NCI-H2227 (cell line): ENCODE results near the gene MACROD2.

Experiments
- DNase-seq: peaks from one replicate; lab custom pipeline; 2025; ENCODE audit not compliant: unreplicated experiment; lab: John Stamatoyannopoulos, UW

Gene MACROD2

DNA sequence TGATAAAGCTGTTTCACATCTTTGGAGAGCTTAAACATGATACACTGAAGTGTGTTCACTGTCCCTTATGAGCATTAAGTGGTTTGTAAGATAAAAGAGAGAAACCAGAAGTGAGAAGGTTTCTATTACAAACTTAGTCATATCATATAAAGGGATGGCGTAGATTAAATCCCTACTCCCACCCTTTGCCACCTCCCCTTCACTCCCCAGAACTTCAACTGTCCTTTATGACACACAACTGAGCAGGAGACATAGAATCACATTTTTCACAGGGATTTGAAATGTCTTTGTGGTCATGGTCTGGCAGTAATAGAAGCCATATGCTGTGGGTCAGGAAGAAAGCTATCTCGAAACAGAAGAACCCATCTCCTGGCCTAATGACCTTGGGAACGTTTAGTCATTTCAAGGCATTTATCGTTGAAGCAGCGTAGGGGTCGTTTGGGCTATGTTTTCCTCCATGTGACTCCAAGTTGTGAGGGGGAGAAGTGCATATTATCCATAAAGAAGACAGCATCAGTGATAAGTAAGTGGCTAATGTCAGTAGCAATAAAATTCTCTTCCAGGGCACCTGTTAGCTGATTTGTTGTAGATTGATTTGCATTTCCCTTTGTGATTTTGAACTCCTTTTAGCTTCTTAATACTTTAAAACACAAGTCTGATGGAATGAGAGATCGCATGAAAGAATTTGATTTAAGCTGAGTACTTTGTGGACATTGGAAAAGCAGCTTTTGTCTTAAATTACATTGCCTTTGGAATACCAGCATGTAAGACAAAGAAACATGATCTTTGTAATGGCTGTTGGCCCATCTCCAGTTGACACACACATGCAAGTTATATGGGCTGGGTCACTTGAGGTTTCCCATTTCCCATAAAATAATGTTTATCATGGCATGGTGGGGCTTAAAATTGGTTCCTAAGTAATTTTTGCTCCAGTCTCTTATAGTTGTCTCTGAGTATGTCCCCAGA, 843.6 kb downstream of the MACROD2 start:
- DNase-seq, result no peak

DNA sequence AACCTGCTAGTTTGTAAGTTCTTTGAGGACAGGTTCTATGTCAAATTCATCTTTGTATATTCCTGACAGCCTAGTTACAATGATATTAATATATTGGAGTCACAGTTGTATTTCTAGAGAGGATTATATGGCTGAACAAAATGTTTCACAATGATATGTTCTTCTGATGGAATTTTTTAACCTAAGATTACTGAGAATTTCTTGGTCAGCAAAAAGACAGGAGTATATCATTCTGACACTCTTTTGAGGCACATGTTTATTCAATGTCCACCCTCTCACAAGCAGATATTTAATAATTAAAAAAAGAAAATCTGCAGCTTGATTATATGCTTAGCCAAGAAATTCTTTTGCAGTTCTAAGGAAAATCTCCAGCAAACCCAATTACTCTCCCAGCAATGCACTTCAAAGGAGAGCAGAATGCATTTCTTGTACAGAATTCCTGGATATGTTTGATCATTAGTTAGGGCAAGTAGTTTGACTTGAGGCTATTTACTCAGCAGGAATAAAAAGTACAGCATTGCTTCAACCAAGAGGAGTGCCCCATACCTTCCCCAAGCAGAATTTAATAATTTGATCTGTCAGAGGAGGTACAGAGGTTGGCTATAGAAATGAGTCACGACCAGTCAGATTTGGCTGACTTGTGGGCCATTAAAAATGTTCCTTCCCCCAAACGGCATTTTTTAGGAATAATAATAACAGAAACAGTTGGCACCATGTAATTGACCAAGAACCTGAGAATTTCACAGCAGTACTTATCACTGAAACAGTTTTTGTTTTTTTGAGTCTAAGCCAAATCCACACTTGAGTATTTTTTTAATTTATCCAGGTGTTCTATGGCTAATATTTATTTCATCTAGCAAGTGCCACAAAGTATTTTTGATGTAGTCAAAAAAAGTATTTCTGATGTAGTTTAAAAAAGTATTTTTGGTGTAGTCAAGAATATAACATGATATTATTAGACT, 850.2 kb downstream of the MACROD2 start:
- no peak for DNase-seq

DNA sequence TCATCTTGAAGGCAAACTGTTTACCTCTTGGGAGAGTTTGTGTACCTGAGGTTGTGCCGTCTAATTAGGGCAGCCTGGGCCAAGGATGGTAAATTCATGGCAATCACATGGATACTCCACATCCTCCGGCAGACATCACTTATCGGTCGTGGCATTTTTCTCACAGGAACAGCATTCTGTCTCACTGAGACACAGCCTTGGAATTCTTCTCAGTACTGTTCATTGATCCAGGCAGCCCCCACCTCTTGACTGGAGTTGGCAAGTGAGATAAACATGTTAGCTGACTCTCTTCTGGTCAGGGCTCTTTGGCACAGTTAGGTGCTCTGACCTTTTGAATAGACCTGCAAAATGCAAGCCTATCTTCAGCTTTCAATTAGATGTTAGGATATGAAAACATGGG, 853.5 kb downstream of the MACROD2 start:
- DNase-seq, result no peak

DNA sequence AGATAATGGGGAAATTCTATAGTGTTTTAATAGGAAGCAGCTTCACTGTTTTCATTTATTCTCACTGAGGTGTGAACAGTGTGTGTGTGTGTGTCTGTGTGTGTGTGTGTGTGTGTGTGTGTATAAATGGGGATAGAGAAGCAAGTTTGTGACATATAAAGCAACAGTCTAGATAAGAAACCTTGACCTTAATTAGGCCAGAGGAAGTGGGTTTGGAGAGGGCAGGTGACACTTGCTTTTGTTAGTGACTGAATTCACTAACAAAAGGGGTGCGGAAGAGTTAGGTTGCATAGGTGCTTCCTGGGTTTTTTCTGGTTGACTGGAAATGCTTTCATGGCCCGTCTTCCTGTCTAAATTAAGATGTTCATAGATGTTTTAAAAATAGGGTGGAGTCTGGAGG, 857.8 kb downstream of the MACROD2 start:
- no peak for DNase-seq

DNA sequence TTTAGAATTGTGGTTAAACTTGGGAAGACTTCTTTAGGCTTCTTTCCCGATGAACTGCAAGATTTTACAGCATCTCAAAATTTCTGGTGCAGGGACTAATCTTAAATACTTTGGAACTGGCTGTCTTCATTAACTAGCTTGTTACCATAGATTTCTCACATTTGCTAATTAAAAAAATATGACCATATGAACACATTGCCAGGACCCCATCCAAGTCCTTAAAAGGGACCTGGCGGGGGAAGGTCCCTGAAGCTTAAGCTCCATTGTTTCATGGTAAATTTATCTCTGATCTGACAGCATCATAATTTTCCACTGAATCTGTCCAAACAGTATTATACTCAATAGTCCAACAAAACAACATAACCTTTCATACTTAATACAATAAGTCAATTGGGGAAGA, 859.9 kb downstream of the MACROD2 start:
- DNase-seq, result no peak

DNA sequence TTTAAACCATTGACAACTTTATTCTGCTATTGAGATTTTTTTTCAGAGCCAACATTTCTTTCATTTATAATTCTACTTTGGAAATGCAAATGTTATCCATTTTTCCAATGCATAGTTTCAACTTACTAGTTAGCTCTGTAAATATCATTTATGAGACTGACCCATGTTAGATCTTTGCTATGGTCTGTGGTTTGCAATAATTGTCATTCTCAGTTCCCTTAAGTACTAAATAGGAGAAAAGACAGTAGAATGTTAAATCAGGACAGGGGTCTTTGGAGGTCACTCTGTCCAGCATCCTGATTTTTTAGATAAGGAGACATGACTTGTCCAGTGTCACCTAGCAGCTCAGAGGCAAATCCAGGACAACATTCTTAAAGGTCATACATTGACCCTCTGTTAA, 864.3 kb downstream of the MACROD2 start:
- no peak for DNase-seq

DNA sequence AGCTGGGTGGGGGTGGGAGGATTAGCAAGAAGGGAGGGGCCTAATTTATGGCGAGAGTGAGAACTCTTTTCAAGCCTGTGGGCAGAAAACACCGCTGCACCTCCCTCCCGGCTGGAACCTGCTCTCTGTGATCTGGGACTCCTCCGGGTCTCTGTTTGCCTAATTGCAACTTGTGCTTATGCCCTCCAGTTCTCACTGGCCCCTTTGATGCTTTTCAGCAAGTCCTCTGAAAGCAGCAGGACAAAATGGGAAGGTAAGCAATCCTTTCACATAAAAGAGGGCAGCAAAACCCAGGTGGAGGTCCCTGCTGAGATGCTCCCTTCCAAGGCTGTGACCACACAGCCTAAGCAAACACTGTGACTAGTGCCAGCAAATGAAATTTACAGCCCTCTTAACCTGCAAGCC, 865.1 kb downstream of the MACROD2 start:
- DNase-seq, result peak; percentile 73

DNA sequence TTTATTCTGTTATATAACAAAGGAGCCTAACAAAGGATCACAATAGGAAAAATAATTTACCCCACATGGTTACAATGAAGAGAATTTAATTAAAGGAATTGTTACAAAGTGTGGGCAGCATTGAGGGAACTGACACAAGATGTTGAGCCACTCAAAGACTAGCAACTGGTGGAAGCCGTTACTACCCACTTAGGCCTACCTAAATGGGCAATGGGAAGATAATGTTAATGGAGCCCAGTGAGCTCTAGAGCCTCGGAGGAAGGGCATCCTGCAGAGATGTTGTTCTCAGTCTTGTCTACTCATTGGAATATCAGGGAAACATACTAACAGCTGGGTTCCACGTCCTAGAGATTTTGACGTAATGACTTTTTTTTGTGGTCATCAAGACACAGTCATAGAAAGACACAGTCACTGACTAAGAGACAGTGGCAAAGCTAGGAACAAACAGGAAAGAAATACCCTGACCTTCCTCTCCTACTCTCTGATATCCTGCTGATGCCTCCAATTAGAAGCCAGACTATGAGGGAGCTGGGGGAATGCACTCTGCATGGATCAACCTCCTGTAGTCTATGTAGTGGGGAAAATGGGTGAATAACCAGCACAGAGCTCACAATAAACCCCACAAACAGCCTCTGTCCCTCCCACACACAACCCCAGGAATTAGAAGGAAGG, 865.8 kb downstream of the MACROD2 start:
- peak; percentile 20 for DNase-seq

DNA sequence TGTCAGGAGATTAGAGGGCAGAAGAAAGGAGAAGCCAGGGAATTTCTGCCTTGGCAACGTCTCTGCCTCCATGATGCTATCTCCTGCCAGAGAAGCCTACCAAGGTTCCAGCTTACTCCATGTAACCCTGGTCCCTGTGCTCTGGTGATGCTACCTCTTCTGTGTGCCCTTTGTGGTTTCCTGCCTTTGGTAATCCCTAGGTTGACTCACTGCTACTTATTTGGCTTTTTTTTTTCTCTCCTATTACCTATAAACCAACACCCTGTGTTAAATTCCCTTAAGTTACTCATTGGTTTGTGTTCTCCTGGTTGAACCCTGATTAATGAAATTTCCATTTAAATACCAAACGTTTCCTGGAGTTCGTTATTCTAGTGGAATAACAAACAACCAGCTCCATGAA, 869.9 kb downstream of the MACROD2 start:
- no peak for DNase-seq

DNA sequence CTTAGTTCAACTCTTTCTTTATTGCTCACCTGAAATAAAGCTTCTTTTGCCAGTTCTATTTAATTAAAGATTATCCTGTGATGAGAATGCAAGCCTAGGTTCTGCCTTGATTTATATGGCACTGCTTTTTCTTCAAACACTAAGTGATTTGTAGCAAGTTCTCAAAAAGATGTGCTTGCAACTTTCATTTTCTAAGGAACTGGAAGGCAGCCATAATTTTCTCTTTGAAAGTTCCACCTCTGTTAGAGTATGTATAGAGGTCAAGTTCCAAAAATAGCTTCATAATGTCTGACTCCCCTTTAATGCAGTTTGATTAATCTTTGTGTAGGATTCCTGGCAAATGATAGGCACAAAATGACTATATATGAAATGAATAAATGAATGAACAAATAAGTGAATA, 870.4 kb downstream of the MACROD2 start:
- DNase-seq, result no peak

DNA sequence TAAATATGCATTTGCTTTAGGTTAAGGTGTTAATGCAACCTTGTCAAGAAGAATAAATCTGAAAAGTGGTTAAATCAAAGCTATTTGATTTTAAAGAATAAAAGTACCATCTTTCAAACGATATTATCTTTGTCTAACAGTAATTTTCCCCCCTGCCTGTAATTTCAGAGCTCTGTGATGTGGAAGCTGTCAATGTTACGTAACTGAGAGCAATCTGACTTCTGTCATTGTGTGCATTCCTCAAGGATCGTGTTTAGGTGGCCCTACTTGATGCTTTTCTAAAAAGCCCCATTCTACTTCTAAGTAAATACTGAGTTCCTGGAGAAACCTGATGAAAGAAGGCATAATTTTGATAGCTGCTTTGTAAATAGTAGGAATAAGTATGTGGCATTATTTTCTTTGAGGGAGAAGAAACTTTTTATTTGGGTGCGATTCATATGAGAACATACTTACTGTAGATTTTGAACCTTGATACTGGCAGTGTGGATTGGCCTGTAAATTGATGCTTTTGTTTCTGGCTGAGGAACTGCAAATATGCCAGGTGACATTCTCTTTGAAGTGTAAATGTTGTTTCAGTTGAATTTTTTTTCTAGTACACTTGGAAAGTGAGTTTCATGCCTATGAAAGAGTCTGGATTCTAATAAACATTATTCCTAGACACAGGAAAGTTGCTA, 871.7 kb downstream of the MACROD2 start:
- DNase-seq, result no peak

DNA sequence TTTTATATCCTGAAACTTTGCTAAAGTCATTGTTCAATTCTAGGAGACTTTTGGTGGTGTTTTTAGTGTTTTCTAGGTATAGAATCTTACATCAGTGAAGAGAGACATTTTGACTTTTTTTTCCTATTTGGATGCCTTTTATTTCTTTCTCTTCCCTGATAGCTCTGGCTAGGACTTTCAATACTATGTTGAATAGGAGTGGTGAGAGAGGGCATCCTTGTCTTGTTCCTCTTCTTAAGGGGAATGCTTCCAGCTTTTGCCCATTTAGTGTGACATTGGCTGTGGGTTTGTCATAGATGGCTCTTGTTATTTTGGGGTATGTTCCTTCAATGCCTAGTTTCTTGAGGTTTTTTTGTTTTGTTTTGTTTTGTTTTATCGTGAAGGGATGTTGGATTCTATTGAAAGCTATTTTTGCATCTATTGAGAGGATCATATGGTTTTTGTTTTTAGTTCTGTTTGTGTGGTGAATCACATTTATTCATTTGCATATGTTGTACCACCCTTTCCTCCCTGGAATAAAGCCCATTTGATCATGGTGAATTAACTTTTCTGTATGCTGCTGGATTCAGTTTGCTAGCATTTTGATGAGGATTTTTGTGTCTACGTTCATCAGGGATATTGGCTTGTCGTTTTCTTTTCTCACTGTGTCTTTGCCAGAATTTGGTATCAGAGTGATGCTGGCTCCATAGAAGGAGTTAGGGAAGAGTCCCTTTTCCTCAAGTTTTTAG, 882.1 kb downstream of the MACROD2 start:
- DNase-seq, result no peak

DNA sequence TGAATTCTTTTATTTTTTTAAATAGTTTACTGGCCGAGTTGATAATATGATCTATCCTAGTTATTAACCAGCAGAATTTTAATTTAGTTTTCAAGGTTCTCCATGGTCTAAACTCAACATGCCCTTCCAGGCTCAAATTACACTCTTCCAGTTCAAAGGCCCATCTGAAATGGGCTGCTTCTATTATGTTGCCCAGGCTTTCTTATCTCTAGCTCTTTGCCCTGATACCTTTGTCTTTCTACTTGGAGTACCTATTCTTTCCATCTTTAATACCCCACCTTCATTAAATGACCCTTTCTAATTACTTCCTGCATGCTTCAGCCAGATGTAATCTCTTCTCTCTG, 883.3 kb downstream of the MACROD2 start:
- DNase-seq, result no peak

DNA sequence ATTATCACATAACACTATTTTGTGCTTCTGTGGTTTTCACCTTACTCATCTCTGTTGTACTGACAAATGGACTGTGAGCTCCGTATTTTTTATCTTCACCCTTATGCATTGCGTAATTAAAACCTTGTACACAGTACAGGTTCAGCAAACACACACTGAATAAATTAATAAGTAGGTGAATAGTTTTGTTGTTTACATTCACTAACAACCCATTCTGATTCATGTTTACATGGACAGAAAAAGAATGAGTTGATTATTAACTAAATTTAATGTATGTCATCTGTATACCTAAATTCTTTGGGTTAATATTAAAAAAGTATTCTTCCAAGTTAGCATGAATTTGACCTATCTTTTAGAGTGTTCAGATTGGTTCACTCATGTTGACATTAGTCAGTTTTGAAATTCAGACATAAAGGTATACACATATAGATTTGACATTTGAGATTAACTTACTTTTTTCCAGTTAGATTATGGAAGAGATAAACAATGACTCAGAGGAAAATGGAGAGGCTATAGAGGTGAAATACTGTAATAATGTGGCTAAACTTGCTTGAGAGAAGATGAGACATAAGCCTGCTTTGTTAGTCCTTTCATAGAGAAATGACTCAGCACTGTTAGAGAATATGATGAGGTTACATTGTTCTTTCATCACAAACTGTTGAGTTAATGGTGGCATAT, 883.8 kb downstream of the MACROD2 start:
- DNase-seq, result no peak

DNA sequence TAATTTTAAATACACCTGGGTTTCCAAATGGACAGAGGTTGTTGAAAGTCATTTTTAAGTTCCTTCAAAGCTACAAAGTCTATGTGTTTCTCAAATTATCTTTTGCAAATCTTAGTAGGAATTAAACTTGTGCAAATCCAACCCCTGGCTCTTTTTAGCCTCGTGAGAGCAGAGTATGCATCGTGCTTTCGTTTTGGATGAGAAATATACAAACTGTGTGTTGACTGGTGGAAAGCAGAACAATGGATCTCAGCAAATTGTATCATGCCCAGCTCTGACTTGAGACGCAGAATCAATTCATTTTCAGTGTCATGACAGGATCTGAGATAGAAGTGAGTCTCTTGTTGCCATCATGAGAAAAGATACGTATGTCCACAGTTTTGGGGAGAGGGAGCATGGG, 884.5 kb downstream of the MACROD2 start:
- no peak for DNase-seq

DNA sequence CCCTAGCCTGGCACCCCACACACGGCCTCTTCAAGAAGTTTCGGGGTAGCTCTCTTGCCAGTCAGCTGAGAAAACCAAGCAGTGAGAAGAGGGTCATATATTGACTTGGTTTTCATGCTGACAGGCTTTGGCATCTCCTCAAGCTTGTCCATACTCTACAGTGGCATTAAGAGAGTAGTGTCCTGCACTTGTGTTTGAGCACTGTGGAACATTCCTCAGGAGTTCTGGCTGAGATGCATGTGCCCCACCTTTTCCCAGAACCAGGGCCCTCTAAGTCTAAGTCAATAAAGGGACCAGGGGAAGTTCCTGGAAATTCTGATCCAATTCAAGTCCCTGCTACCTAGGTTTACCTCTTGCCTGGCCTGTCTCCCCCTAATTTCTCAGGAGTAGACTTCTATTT, 886.2 kb downstream of the MACROD2 start:
- DNase-seq, result no peak

DNA sequence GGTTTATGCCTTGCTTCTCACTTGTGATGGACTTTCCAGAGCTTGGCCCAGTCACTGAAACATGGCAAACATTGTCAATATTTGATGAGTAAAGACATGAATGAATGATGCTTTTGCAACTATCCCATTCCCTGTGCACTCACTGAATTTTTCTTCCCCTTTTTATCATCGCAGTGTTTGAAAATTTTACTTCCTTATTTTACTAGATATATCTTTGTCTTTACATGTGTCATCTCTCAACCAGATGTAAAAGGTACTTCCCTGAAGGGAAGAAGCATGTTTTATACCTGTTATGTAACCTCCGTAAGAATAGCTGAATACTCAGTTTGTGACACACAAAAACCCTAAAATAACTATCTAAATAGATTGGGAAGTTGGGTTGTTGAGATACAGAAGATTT, 886.8 kb downstream of the MACROD2 start:
- DNase-seq, result no peak

DNA sequence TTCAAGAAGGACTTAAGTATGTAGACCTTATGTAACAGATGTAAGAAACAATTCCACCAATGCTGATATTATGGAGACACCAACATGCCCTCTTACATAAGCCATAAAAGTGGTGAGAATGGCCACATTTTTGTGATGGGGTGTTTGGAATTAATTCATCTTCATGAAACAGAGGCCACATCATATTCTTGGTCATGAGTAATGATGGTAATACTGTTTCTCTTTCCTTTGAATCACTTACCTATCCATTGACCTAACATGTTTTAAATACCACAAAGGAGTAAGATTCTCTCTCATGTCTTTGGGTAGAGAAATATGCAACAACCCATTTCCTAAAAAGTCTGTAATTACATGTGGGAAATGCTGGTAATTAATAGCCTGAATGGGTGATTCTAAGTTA, 887.5 kb downstream of the MACROD2 start:
- DNase-seq, result no peak

DNA sequence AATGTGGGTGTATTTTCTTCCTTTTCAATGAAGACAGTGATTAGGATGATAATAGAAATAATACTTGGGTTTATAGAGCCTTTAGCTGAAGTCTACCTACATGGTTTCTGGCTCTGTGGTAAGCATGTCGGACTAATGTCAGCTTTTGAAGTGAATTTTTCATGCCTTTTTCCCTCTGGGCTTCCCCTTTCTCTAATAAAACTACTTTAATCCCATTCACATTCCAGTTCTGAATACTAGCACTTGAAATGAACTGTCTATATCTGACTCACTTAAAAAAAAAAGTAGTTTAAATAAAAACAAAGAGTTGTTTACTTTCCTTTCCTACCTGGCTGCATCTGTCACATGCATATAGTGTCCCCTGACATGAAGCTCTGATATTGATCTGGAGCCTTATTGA, 888.0 kb downstream of the MACROD2 start:
- DNase-seq, result no peak

DNA sequence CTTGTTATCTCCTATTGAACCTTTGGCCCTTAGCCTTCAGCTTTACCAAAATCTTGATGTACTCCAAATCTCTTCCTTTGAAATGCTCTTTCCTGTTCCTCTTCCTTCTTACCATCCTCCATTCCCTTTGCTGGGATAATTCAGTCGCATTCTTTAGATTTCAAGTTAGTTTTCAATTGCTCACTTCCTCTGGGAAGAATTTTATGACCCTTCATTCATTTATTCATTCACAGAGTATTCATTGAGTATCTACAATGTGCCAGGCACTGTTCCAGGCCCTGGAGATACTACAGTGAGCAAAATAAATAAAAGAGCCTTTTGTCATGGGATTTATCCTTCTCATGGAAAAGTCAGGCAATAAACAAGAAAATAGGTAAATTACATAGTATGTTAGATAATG, 890.3 kb downstream of the MACROD2 start:
- DNase-seq, result no peak
